ENCODE results near the gene FOXE1. TPM values are rescaled to one million over a fixed set of nuclear protein-coding genes. Genes with fewer than 3 reads are reported as not detected.

Gene FOXE1
- total RNA-seq, 1 experiment from 2014 or later = not detected

GRCh38 chr9:97852001-97852398 is 1.0 kb upstream of the FOXE1 start:
- no TSS peak for BruUV-seq (replicated peaks)
- intact Hi-C loops (cut with micrococcal nuclease) = no loop called here
- no peaks in the 10 kb centered on the region for H3K36me3 ChIP-seq (ENCODE audit: control insufficient read depth in 1 of 2, insufficient read depth in 2 of 2, low read length in 2 of 2)
- no peaks in the 10 kb centered on the region for H4K20me1 ChIP-seq (ENCODE audit: insufficient read depth)
- H3K4me2 ChIP-seq (ENCODE audit: low read length) = no peak overlapping the region
- no peak for ATAC-seq
- H3K4me3 ChIP-seq (replicated peaks in 1 of 2; ENCODE audit: low read depth in 1 of 2, low read length in 2 of 2) = no peak overlapping the region
- no peak overlapping the region for H3K9ac ChIP-seq (ENCODE audit: low read length)
- H3K79me2 ChIP-seq (ENCODE audit: insufficient read depth, low read length) = no peaks in the 10 kb centered on the region
- no peak overlapping the region for H3K27ac ChIP-seq (ENCODE audit: low read depth, low read length)
- H3K27me3 ChIP-seq (ENCODE audit: insufficient read depth, low read length) = no peaks in the 10 kb centered on the region
- H3K9me2 ChIP-seq (ENCODE audit: insufficient read depth) = no peaks in the 10 kb centered on the region
- no peaks in the 10 kb centered on the region for H3K4me1 ChIP-seq (ENCODE audit: control insufficient read depth in 1 of 2, insufficient read depth in 2 of 2, low read length in 2 of 2)
- H3K9me3 ChIP-seq (ENCODE audit: control insufficient read depth in 1 of 2, insufficient read depth in 1 of 2, low read depth in 1 of 2, low read length in 2 of 2) = no peaks in the 10 kb centered on the region
- TF ChIP-seq EZH2phosphoT487 (IDR thresholded peaks at IDR 0.05; ENCODE audit: borderline replicate concordance) = no peak
- no peak for TF ChIP-seq TCF7L2 (IDR thresholded peaks at IDR 0.05; ENCODE audit: borderline replicate concordance, extremely low read depth, insufficient read depth, insufficient read length)
- no peak for TF ChIP-seq ZFX (IDR thresholded peaks at IDR 0.05)
- no peak for TF ChIP-seq ZBTB33 (IDR thresholded peaks at IDR 0.05; ENCODE audit: extremely low read depth, insufficient replicate concordance, low read length)
- TF ChIP-seq CBX3 (IDR thresholded peaks at IDR 0.05; ENCODE audit: low read depth) = no peak
- TF ChIP-seq YY1 (IDR thresholded peaks at IDR 0.05; ENCODE audit: extremely low read depth, insufficient replicate concordance, low read depth, low read length) = no peak
- no peak for TF ChIP-seq RAD21 (IDR thresholded peaks at IDR 0.05; ENCODE audit: low read depth)
- TF ChIP-seq CEBPB (IDR thresholded peaks at IDR 0.05; ENCODE audit: low read depth) = no peak
- TF ChIP-seq SP1 (IDR thresholded peaks at IDR 0.05; ENCODE audit: low read depth) = no peak
- no peak for TF ChIP-seq JUND (IDR thresholded peaks at IDR 0.05)
- no peak for TF ChIP-seq FOSL1 (IDR thresholded peaks at IDR 0.05; ENCODE audit: low read depth)
- ChIA-PET CTCF (no interaction called here), POLR2A (no interaction called here), RAD21 (ENCODE audit: low non-redundant PET in 1 of 2, low total read pairs in 2 of 2, uncharacterized antibody in 2 of 2, unreplicated experiment in 2 of 2) (no interaction called here)
- no peak for DNase-seq (ENCODE audit: low read depth, low spot score)
- H2AFZ ChIP-seq (ENCODE audit: low read depth, low read length, poor library complexity, severe bottlenecking) = no peak overlapping the region

All from HCT116 (cell line).